ENCODE measurements around the gene SLC37A1. TPM values are rescaled to one million over a fixed set of nuclear protein-coding genes. Genes with fewer than 3 reads are reported as not detected.

The SLC37A1 gene
- total and polyA plus RNA-seq, 9 of the 15 experiments (the other 6 are each of a cell fraction or from before 2014, with no cell fraction given), result 0.06 to 3.4 (median 0.40) TPM

- TF ChIP-seq ZNF444 (CRISPR knock-in tag; IDR thresholded peaks at IDR 0.05) (no peak), PCBP1 (IDR thresholded peaks at IDR 0.05; ENCODE audit: low read depth, low read length, poor library complexity, severe bottlenecking) (no peak), IRF2 (CRISPR knock-in tag; IDR thresholded peaks at IDR 0.05) (no peak), MIER1 (IDR thresholded peaks at IDR 0.05; ENCODE audit: low read depth) (no peak), CAMTA2 (CRISPR knock-in tag; conservative IDR thresholded peaks at IDR 0.05) (no peak), ELK1 (CRISPR knock-in tag; IDR thresholded peaks at IDR 0.05) (no peak), KAT7 (CRISPR knock-in tag; IDR thresholded peaks at IDR 0.05; ENCODE audit: borderline replicate concordance) (no peak)
- TF ChIP-seq, protein P1, sequence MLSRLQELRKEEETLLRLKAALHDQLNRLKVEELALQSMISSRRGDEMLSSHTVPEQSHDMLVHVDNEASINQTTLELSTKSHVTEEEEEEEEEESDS (CRISPR knock-in tag; IDR thresholded peaks at IDR 0.05), result no peak
These were observed 12.2 kb downstream of the SLC37A1 start (continued) for GRCh38 chr21:42525676-42526378.

DNA sequence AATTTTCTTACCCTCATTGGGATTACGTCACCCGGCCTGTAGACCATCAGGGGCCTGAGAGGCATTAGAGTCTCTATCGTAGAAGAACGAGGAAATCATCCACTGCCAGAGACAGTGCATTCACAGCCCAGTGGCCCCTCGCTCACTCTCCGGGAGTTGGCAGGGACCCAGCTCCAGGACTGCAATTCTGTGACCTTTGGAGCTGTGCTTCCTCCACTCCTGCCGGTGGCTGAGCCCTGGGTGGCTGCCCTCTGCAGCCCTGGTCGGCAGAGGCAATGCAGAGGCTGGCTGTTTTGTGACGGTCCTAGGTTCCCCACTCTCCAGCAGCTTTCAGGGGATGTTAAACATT, 12.7 kb downstream of the SLC37A1 start:
- POLR2A ChIA-PET, result interaction anchor here (1.0 to 1.5 kb wide), 2 partner anchors 10 to 14 kb away, joined by 7 to 11 read pairs; no protein-coding TSS in a partner anchor
- TF ChIP-seq DMBX1 (CRISPR knock-in tag; IDR thresholded peaks at IDR 0.05; ENCODE audit: borderline replicate concordance) (no peak), NFIC (IDR thresholded peaks at IDR 0.05) (0 out of 2 replicates have a peak, but pooled peaks have one; percentile 19), BCLAF1 (IDR thresholded peaks at IDR 0.05; ENCODE audit: borderline replicate concordance in 1 of 2, control insufficient read depth in 1 of 2, low read depth in 2 of 2, low read length in 1 of 2) (no peak), ZFP36 (IDR thresholded peaks at IDR 0.05; ENCODE audit: low read depth, low read length, partially characterized antibody) (peak; percentile 6), ATF3 (IDR thresholded peaks at IDR 0.05) (peak; percentile 40), ATF3 (CRISPR knock-in tag; conservative IDR thresholded peaks at IDR 0.05) (no peak), TAF9B (IDR thresholded peaks at IDR 0.05; ENCODE audit: partially characterized antibody) (no peak)

More for the DNA sequence above, 12.7 kb downstream of the SLC37A1 start:
- BruUV-seq (replicated peaks), result no TSS peak
- 10% methylated on average over 9 of the region's 9 CpGs for WGBS (ENCODE audit: insufficient coverage, low coverage, missing lambda C conversion rate)
- peaks cover 56 to 77% of the 10 kb centered on the region in 2 experiments for H3K27me3 ChIP-seq (ENCODE audit: control insufficient read depth in 2 of 2, insufficient read depth in 2 of 2, low read length in 2 of 2)
- no peak overlapping the region for H3K4me2 ChIP-seq (ENCODE audit: insufficient read depth, low read length)
- no peaks in the 10 kb centered on the region for H3K9me1 ChIP-seq (ENCODE audit: control insufficient read depth, insufficient read depth, low read length)
- peaks cover 0 to 8% of the 10 kb centered on the region in 2 experiments; a peak in 2 of 5 replicates for H3K4me1 ChIP-seq (replicated peaks in 1 of 2; ENCODE audit: control insufficient read depth in 2 of 2, insufficient read depth in 2 of 2, low read length in 2 of 2)
- no peaks in the 10 kb centered on the region for H4K20me1 ChIP-seq (replicated peaks; ENCODE audit: control insufficient read depth, insufficient read depth, low read length)
- no peaks in the 10 kb centered on the region for H3K36me3 ChIP-seq (ENCODE audit: control insufficient read depth, insufficient read depth, low read length)
- H2AFZ ChIP-seq (ENCODE audit: low read depth, low read length), result no peak overlapping the region
- FAIRE-seq (no peak), DNase-seq (ENCODE audit: extremely low read depth in 1 of 4, low spot score in 3 of 4) (no peak), ATAC-seq (no peak)
- intact Hi-C loops (cut with micrococcal nuclease), result loop anchor here (10.0 kb wide), 1 partner anchor 48 kb away; no protein-coding TSS in a partner anchor
- H3K9me3 ChIP-seq (replicated peaks; ENCODE audit: control insufficient read depth, insufficient read depth, low read depth, low read length), result no peaks in the 10 kb centered on the region
- no peak overlapping the region for H3K9ac ChIP-seq (ENCODE audit: insufficient read depth in 1 of 2, low read depth in 2 of 2, low read length in 2 of 2)
- no peak overlapping the region for H3K27ac ChIP-seq (ENCODE audit: extremely low read depth, low read depth, low read length)
- CTCF ChIA-PET (ENCODE audit: low intra/inter-chr PET ratio), result no interaction called here
- no peaks in the 10 kb centered on the region for H3K79me2 ChIP-seq (ENCODE audit: control insufficient read depth, insufficient read depth, low read length)
- in situ Hi-C loops (cut with MboI), result loop anchor here (5.0 kb wide), 1 partner anchor 59 kb away; no protein-coding TSS in a partner anchor
- H3K4me3 ChIP-seq, result no peak overlapping the region

All from K562 (cell line).